Vagina (tissue), 2 donors: ENCODE results near the gene GTF3C5. TPM values are rescaled to one million over a fixed set of nuclear protein-coding genes. Genes with fewer than 3 reads are reported as not detected.
"Not testable (repeated sequence)": the region's sequence is repeated elsewhere in the genome, so short reads cannot be mapped to it uniquely, and the experiment has no call there.

ENCODE experiments used
- DNase-seq, 2 donors: peaks; one replicate each; pipeline ENCODE4 v3.0.0-alpha.2; 2017; ENCODE audit errors: extremely low spot score in 2 of 2
- H3K27ac ChIP-seq: fragments of 200-600 bp; sonication (generic); one replicate; pipeline ENCODE4 v1.5.1; 2019
- H3K27me3 ChIP-seq: fragments of 200-600 bp; sonication (generic); one replicate; pipeline ENCODE4 v1.5.1; 2019
- H3K36me3 ChIP-seq, 2 donors: fragments of 200-600 bp; sonication (generic); one replicate each; pipeline ENCODE4 v1.5.1; 2017 to 2019
- H3K4me1 ChIP-seq: fragments of 200-600 bp; sonication (generic); one replicate; pipeline ENCODE4 v1.5.1; 2019
- H3K4me3 ChIP-seq, 2 donors: fragments of 200-600 bp; sonication (generic); 1 replicate in 1 of 2; 2 replicates in 1 of 2; pipeline ENCODE4 v1.5.1; 2016 to 2019
- H3K9me3 ChIP-seq: fragments of 200-600 bp; sonication (generic); one replicate; pipeline ENCODE4 v1.5.1; 2019
- POLR2A ChIP-seq, 2 donors: fragments of 450-650 bp; IDR thresholded peaks; one replicate each; pipeline ENCODE4 v1.6.1; 2017; ENCODE audit warnings: antibody characterized with exemption in 2 of 2, mild to moderate bottlenecking in 2 of 2, moderate library complexity in 2 of 2
- POLR2AphosphoS5 ChIP-seq, 2 donors: sonication (generic); formaldehyde crosslinking; IDR thresholded peaks; one replicate each; pipeline ENCODE4 v1.9.0; 2017; ENCODE audit warnings: antibody characterized with exemption in 2 of 2, mild to moderate bottlenecking in 2 of 2, low read depth in 1 of 2; ENCODE audit not compliant: insufficient read depth in 1 of 2
- intact Hi-C: fragments of 100-400 bp; cut with DNase I; formaldehyde crosslinking; loops from one replicate; pipeline ENCODE4 v1.15.1; 2023
- total RNA-seq: library from RNA; depleted of rRNA; stranded (reverse); fragments of >200 nt; gene quantifications from one replicate; pipeline ENCODE4 v1.2.3, GENCODE V29; 2016
- TF ChIP-seq, protein P1 (sequence below), 3 experiments: fragments of 450-650 bp in 2 of 3; fragments of 200-600 bp in 1 of 3; sonication (generic) in 1 of 3; IDR thresholded peaks; one replicate each; pipeline ENCODE4 v1.5.1; 2017 to 2019; ENCODE audit warnings: antibody characterized with exemption in 3 of 3, mild to moderate bottlenecking in 2 of 3, moderate library complexity in 2 of 3

The GTF3C5 gene
- total RNA-seq, 1 donor from 2014 or later, result 53.8 TPM

DNA sequence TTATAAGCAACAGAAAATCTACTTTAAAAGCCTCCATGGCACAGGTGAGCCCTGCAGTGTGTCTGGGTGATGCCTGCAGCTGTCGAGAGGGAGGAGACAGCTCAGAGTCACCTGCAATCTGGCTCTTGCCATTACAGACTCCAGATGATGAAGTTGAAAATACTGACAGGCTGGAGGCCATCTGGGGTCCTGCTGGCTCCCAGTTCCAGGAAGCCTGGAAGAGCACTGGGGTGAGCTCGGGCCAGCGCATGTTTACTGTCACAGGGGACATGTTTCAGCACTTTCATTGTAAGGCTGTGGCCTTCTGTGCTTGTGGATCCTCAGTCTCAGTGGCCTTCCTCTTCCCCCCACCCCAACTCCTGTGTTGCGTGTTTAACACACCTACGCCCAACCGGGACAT, 59.4 kb downstream of the GTF3C5 start:
- Histone ChIP-seq H3K36me3 (no peaks in the 10 kb centered on the region), H3K9me3 (no peaks in the 10 kb centered on the region), H3K27ac (no peak overlapping the region), H3K4me3 (no peak overlapping the region), H3K27me3 (no peaks in the 10 kb centered on the region), H3K4me1 (no peaks in the 10 kb centered on the region)
- TF ChIP-seq POLR2AphosphoS5 (IDR thresholded peaks at IDR 0.05; ENCODE audit: insufficient read depth in 1 of 2, low read depth in 1 of 2) (no peak), POLR2A (IDR thresholded peaks at IDR 0.05) (no peak)
- TF ChIP-seq, protein P1, sequence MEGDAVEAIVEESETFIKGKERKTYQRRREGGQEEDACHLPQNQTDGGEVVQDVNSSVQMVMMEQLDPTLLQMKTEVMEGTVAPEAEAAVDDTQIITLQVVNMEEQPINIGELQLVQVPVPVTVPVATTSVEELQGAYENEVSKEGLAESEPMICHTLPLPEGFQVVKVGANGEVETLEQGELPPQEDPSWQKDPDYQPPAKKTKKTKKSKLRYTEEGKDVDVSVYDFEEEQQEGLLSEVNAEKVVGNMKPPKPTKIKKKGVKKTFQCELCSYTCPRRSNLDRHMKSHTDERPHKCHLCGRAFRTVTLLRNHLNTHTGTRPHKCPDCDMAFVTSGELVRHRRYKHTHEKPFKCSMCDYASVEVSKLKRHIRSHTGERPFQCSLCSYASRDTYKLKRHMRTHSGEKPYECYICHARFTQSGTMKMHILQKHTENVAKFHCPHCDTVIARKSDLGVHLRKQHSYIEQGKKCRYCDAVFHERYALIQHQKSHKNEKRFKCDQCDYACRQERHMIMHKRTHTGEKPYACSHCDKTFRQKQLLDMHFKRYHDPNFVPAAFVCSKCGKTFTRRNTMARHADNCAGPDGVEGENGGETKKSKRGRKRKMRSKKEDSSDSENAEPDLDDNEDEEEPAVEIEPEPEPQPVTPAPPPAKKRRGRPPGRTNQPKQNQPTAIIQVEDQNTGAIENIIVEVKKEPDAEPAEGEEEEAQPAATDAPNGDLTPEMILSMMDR (IDR thresholded peaks at IDR 0.05), result no peak
- intact Hi-C loops, result no loop called here
- DNase-seq, result no peak

DNA sequence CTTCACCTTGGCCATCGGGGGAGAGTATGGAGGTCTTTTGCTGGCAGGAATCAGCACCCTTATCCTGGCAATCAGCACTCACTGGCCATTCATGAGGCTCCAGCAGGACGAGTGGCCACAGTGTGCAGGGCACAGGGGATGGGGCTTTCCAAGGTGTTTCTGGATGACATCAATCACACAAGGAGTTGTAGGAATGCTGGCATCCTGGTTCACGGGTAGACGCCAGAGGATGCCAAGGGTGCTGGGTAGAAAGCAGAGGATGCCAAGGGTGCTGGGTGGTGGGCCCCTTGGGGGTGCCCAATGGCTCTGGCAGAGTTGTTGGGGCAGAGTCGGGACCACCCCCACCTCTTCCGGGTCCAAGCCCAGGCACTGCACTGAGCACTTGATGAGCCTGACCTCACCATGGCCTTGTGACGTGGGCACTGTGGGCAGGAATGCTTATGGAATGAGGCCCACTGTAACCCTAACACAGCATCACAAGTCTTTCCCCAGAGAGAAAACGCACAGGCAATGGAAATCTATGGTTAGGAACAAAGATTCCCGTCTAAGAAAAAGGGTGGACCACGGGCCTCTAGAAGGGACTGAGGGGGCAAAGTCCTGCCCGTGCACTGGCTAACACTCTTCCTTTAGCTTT, 60.1 kb downstream of the GTF3C5 start:
- Histone ChIP-seq H3K27me3 (no peaks in the 10 kb centered on the region), H3K4me3 (no peak overlapping the region), H3K9me3 (no peaks in the 10 kb centered on the region), H3K36me3 (no peaks in the 10 kb centered on the region), H3K27ac (no peak overlapping the region), H3K4me1 (no peaks in the 10 kb centered on the region)
- no peak for DNase-seq
- no peak for TF ChIP-seq POLR2A (IDR thresholded peaks at IDR 0.05)
- TF ChIP-seq, protein P1 (IDR thresholded peaks at IDR 0.05), result no peak
- no peak for TF ChIP-seq POLR2AphosphoS5 (IDR thresholded peaks at IDR 0.05; ENCODE audit: insufficient read depth in 1 of 2, low read depth in 1 of 2)
- intact Hi-C loops, result no loop called here

DNA sequence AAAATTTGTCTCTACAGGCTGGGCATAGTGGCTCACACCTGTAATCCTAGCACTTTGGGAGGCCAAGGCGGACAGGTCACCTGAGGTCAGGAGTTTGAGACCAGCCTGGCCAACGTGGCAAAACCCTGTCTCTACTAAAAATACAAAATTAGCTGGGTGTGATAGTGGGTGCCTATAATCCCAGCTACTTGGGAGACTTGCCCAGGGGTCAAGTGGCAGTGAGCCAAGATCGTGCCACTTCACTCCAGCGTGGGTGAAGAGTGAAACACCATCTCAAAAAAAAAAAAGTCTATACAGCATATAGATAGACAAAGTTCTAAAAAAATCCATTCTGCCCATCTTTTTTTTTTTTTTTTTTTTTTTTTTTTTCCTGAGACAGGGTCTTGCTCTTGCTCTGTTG, 63.6 kb downstream of the GTF3C5 start:
- H3K27ac ChIP-seq, H3K4me1 ChIP-seq, DNase-seq, H3K9me3 ChIP-seq, H3K27me3 ChIP-seq, H3K4me3 ChIP-seq, intact Hi-C loops: not testable (repeated sequence)
- peaks cover 5 to 31% of the 10 kb centered on the region in 2 donors for H3K36me3 ChIP-seq

DNA sequence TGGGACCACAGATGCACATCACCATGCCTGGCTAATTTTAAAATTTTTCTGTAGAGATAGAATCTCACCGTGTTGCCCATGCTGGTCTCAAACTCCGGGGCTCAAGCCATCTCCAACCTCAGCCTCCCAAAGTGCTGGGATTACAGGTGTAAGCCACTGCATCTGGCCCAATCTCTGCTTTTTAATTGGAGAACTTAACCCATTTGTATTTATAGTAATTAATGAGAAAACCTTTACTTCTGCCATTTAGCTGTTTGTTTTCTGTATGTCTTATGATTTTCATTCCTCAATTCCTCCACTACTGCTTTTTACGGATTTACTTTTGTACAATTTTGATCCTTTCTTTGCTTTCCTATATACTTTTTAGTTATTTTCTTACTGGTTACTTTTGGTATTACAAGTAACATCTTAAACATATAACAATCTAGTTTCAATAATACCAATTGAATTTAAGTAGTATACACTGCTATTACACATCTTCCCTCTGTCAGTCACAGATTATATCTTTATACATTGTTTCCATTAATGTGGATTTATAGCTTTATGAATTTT, 64.1 kb downstream of the GTF3C5 start:
- intact Hi-C loops, result no loop called here
- no peak for DNase-seq
- H3K27ac ChIP-seq, result no peak overlapping the region
- H3K36me3 ChIP-seq, result peaks cover 5 to 36% of the 10 kb centered on the region in 2 donors
- H3K4me1 ChIP-seq, result no peaks in the 10 kb centered on the region
- no peaks in the 10 kb centered on the region for H3K9me3 ChIP-seq
- H3K27me3 ChIP-seq, result no peaks in the 10 kb centered on the region
- H3K4me3 ChIP-seq, result no peak overlapping the region
- TF ChIP-seq POLR2A (IDR thresholded peaks at IDR 0.05), result no peak
- TF ChIP-seq, protein P1 (IDR thresholded peaks at IDR 0.05), result no peak

DNA sequence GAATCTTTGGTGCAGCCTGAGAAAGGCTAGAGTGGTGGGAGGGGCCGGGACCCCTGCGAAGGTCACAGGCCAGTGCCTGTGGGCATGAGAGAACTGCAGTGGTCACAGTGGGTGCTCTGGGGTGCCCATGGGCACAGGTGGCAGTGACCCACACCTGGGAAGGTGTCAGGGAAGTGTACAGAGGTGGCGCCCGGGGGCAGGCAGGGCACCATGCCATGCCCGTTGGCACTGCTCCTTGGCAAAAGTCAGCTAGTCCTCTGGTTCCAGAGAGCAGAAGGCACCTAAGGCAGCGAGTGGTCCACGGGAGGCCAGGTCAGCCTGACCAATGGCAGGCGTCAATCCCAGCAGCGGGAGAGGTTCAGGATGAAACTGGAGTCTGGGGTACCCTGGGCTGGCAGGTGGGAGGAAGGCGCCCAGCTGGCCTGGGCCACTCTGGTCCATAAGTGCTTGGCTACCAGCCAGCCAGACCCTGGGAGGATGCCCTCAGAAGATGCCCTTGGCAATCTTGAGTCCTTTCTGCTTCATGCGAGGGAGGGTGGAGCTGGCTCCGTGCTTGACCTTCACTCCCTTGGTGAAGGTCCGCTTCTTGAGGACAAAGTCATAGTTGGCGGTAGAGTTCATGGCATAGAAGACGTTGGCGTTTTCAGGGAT, 67.4 kb downstream of the GTF3C5 start:
- DNase-seq, result peak in 1 of 2 donors; percentile 76
- intact Hi-C loops, result no loop called here
- Histone ChIP-seq H3K27me3 (no peaks in the 10 kb centered on the region), H3K4me3 (no peak overlapping the region), H3K36me3 (peaks cover 12 to 69% of the 10 kb centered on the region in 2 donors), H3K9me3 (no peaks in the 10 kb centered on the region), H3K4me1 (no peaks in the 10 kb centered on the region), H3K27ac (no peak overlapping the region)
- TF ChIP-seq, protein P1 (IDR thresholded peaks at IDR 0.05), result no peak
- no peak for TF ChIP-seq POLR2A (IDR thresholded peaks at IDR 0.05)
- no peak for TF ChIP-seq POLR2AphosphoS5 (IDR thresholded peaks at IDR 0.05; ENCODE audit: insufficient read depth in 1 of 2, low read depth in 1 of 2)
